ENCODE measurements around the gene IFNLR1.

IFNLR1 gene

GRCh38 chr1:24212376-24212775, 25.3 kb upstream of the IFNLR1 start:
- no peak for ATAC-seq
- TF ChIP-seq ZNF70 (CRISPR knock-in tag; IDR thresholded peaks at IDR 0.05) (no peak), RARB (CRISPR knock-in tag; IDR thresholded peaks at IDR 0.05) (no peak), CSDC2 (CRISPR knock-in tag; IDR thresholded peaks at IDR 0.05) (no peak), ZFP3 (CRISPR knock-in tag; IDR thresholded peaks at IDR 0.05) (no peak), POU6F1 (CRISPR knock-in tag; IDR thresholded peaks at IDR 0.05; ENCODE audit: borderline replicate concordance, low read depth) (no peak), ZC3H10 (CRISPR knock-in tag; IDR thresholded peaks at IDR 0.05) (no peak), PATZ1 (CRISPR knock-in tag; IDR thresholded peaks at IDR 0.05; ENCODE audit: borderline replicate concordance) (no peak), ZNF565 (CRISPR knock-in tag; conservative IDR thresholded peaks at IDR 0.05; ENCODE audit: low read depth) (no peak), TOX (CRISPR knock-in tag; IDR thresholded peaks at IDR 0.05; ENCODE audit: borderline replicate concordance) (no peak), SNAI2 (CRISPR knock-in tag; IDR thresholded peaks at IDR 0.05) (no peak), CREB5 (CRISPR knock-in tag; IDR thresholded peaks at IDR 0.05; ENCODE audit: low read depth) (no peak), OSR1 (CRISPR knock-in tag; IDR thresholded peaks at IDR 0.05) (no peak), TSHZ2 (CRISPR knock-in tag; IDR thresholded peaks at IDR 0.05) (no peak), ARNTL (CRISPR knock-in tag; IDR thresholded peaks at IDR 0.05; ENCODE audit: borderline replicate concordance, low read depth) (no peak), BACH2 (CRISPR knock-in tag; IDR thresholded peaks at IDR 0.05; ENCODE audit: borderline replicate concordance) (no peak), GLIS3 (CRISPR knock-in tag; IDR thresholded peaks at IDR 0.05) (no peak)

GRCh38 chr1:24210195-24210627, 23.1 kb upstream of the IFNLR1 start:
- TF ChIP-seq TSHZ2 (CRISPR knock-in tag; IDR thresholded peaks at IDR 0.05) (no peak), CSDC2 (CRISPR knock-in tag; IDR thresholded peaks at IDR 0.05) (no peak), GLIS3 (CRISPR knock-in tag; IDR thresholded peaks at IDR 0.05) (no peak), ARNTL (CRISPR knock-in tag; IDR thresholded peaks at IDR 0.05; ENCODE audit: borderline replicate concordance, low read depth) (no peak), ZFP30 (CRISPR knock-in tag; IDR thresholded peaks at IDR 0.05) (no peak), CSRNP3 (CRISPR knock-in tag; IDR thresholded peaks at IDR 0.05) (no peak), ZFP3 (CRISPR knock-in tag; IDR thresholded peaks at IDR 0.05) (no peak), PATZ1 (CRISPR knock-in tag; IDR thresholded peaks at IDR 0.05; ENCODE audit: borderline replicate concordance) (no peak), TCF4 (CRISPR knock-in tag; IDR thresholded peaks at IDR 0.05; ENCODE audit: borderline replicate concordance) (no peak), OSR1 (CRISPR knock-in tag; IDR thresholded peaks at IDR 0.05) (no peak), ZNF70 (CRISPR knock-in tag; IDR thresholded peaks at IDR 0.05) (no peak), ZNF8 (CRISPR knock-in tag; IDR thresholded peaks at IDR 0.05) (no peak), BACH2 (CRISPR knock-in tag; IDR thresholded peaks at IDR 0.05; ENCODE audit: borderline replicate concordance) (no peak), PPARA (CRISPR knock-in tag; IDR thresholded peaks at IDR 0.05; ENCODE audit: borderline replicate concordance) (no peak), CREB5 (CRISPR knock-in tag; IDR thresholded peaks at IDR 0.05; ENCODE audit: low read depth) (no peak)
- no peak for ATAC-seq

Measured in SK-N-SH treated with all-trans-retinoic acid at 6 μM for 48 hours (cell line).